C4-2B (cell line): ENCODE measurements around the gene ZBTB20.

Experiments used
- ZFX ChIP-seq: fragments of 450-650 bp; IDR thresholded peaks from 2 replicates; pipeline ENCODE4 v1.6.1; 2017
- TF ChIP-seq, protein P1 (sequence below): fragments of 450-650 bp; conservative IDR thresholded peaks from 2 replicates; pipeline ENCODE4 v1.5.1; 2017; ENCODE audit warnings: mild to moderate bottlenecking

DNA sequence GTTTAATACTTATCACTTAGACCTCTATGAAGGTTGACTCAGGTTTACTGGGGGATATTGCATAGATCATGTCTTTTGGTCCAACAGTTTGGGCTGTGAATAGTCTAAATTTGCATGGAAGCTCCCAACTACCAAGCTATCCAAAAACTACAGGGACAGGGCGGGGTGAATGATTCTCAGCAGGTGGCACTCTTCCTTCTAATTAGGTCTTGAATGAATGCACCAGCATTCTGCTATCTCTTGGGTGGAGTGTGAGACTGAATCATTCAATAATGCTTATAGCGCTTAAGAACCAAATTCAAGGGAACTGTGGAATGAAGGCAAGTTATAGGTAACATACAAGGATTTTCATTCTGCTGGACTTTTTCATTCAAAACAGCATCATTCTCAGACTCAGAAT, 507.0 kb downstream of the ZBTB20 start:
- TF ChIP-seq, protein P1, sequence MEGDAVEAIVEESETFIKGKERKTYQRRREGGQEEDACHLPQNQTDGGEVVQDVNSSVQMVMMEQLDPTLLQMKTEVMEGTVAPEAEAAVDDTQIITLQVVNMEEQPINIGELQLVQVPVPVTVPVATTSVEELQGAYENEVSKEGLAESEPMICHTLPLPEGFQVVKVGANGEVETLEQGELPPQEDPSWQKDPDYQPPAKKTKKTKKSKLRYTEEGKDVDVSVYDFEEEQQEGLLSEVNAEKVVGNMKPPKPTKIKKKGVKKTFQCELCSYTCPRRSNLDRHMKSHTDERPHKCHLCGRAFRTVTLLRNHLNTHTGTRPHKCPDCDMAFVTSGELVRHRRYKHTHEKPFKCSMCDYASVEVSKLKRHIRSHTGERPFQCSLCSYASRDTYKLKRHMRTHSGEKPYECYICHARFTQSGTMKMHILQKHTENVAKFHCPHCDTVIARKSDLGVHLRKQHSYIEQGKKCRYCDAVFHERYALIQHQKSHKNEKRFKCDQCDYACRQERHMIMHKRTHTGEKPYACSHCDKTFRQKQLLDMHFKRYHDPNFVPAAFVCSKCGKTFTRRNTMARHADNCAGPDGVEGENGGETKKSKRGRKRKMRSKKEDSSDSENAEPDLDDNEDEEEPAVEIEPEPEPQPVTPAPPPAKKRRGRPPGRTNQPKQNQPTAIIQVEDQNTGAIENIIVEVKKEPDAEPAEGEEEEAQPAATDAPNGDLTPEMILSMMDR: no peak
- no peak for TF ChIP-seq ZFX
